A549 (cell line): ENCODE data around the gene EDNRA. TPM values are rescaled to one million over a fixed set of nuclear protein-coding genes. Genes with fewer than 3 reads are reported as not detected.

Experiments
- ATAC-seq, 2 experiments: fragments of 200-7000 bp in 1 of 2; fragments of >200 bp in 1 of 2; cut with Nextera tagmentation in 1 of 2; cut with Tn5 transposase in 1 of 2; 3 replicates each; pipeline versions ENCODE4 v1.8.0 to v1.9.1; 2018 to 2020; ENCODE audit warnings: mild to moderate bottlenecking in 1 of 2, moderate library complexity in 1 of 2
- CTCF ChIA-PET: fragments of 300-600 bp; sonication (Branson Sonifier 250); formaldehyde crosslinking; extraction: SDS; loops from one replicate; lab custom pipeline; 2021; ENCODE audit warnings: antibody characterized with exemption, inconsistent platforms; lab: Yijun Ruan, JAX
- POLR2A ChIA-PET: fragments of 350-600 bp; formaldehyde crosslinking; extraction: SDS; loops from one replicate; lab custom pipeline; 2021; ENCODE audit warnings: antibody characterized with exemption, inconsistent platforms; lab: Yijun Ruan, JAX
- DNase-seq, 2 experiments: peaks; one replicate each; pipeline versions ENCODE4 v3.0.0 to v3.0.0-alpha.2; 2011 to 2016; ENCODE audit warnings: low read depth in 1 of 2, low spot score in 1 of 2
- FAIRE-seq: peaks from 2 replicates; lab custom pipeline; 2011; peaks lifted over from hg19 to GRCh38; lab: Jason Lieb, UNC
- H3K27ac ChIP-seq, 2 experiments: fragments of >200 bp; sonication (Bioruptor Twin); formaldehyde crosslinking; 3 replicates each; pipeline ENCODE4 v1.5.1; 2016 to 2017
- H3K4me1 ChIP-seq: fragments of >200 bp; sonication (Bioruptor Twin); formaldehyde crosslinking; 3 replicates; pipeline ENCODE4 v1.6.1; 2016
- H3K4me2 ChIP-seq: fragments of >200 bp; sonication (Bioruptor Twin); formaldehyde crosslinking; 3 replicates; pipeline ENCODE4 v1.6.1; 2016
- H3K4me3 ChIP-seq: fragments of >200 bp; sonication (Bioruptor Twin); formaldehyde crosslinking; 3 replicates; pipeline ENCODE4 v1.5.1; 2016
- H3K9me3 ChIP-seq: fragments of >200 bp; sonication (Bioruptor Twin); formaldehyde crosslinking; 3 replicates; pipeline ENCODE4 v1.6.1; 2016
- BHLHE40 ChIP-seq: IDR thresholded peaks from 2 replicates; pipeline ENCODE4 v1.6.1; 2012; ENCODE audit warnings: low read depth, low read length, inconsistent platforms
- CBX2 ChIP-seq: fragments of 200-600 bp; sonication (generic); IDR thresholded peaks from 2 replicates; pipeline ENCODE4 v1.6.1; 2016; ENCODE audit warnings: low read depth, mild to moderate bottlenecking, borderline replicate concordance
- CHD2 ChIP-seq: fragments of 150-350 bp; IDR thresholded peaks from 2 replicates; pipeline ENCODE4 v1.6.1; 2014; ENCODE audit warnings: low read length; ENCODE audit not compliant: partially characterized antibody
- CHD4 ChIP-seq: fragments of 200-600 bp; sonication (generic); IDR thresholded peaks from 2 replicates; pipeline ENCODE4 v1.6.1; 2016; ENCODE audit warnings: antibody characterized with exemption, mild to moderate bottlenecking, borderline replicate concordance
- EHF ChIP-seq: fragments of 250-450 bp; sonication (Bioruptor Pico); IDR thresholded peaks from 2 replicates; pipeline ENCODE4 v1.5.0; 2020; ENCODE audit warnings: mild to moderate bottlenecking
- EHMT2 ChIP-seq: fragments of 200-600 bp; sonication (generic); IDR thresholded peaks from 2 replicates; pipeline ENCODE4 v1.6.1; 2016; ENCODE audit warnings: antibody characterized with exemption, low read depth, mild to moderate bottlenecking, moderate library complexity
- EP300 ChIP-seq, 2 experiments: fragments of >200 bp; sonication (Bioruptor Twin); formaldehyde crosslinking; IDR thresholded peaks; 2 replicates in 1 of 2; 3 replicates in 1 of 2; pipeline ENCODE4 v1.6.1; 2016 to 2017
- ESRRA ChIP-seq: fragments of 150-350 bp; IDR thresholded peaks from 2 replicates; pipeline ENCODE4 v1.6.1; 2014; ENCODE audit warnings: mild to moderate bottlenecking, low read length, borderline replicate concordance
- FOSB ChIP-seq: fragments of 250-450 bp; sonication (Bioruptor Pico); IDR thresholded peaks from 2 replicates; pipeline ENCODE4 v1.5.0; 2020; ENCODE audit warnings: mild to moderate bottlenecking, moderate library complexity
- FOSL2 ChIP-seq, 2 experiments: fragments of 450-650 bp in 1 of 2; fragments of >200 bp in 1 of 2; sonication (Bioruptor Twin) in 1 of 2; formaldehyde crosslinking; IDR thresholded peaks; 2 replicates each; pipeline versions ENCODE4 v1.5.0 to v1.6.1; 2016 to 2020; ENCODE audit warnings: mild to moderate bottlenecking in 1 of 2, moderate library complexity in 1 of 2
- GATA3 ChIP-seq: IDR thresholded peaks from 2 replicates; pipeline ENCODE4 v1.6.1; 2012; ENCODE audit warnings: borderline replicate concordance
- HOXB13 ChIP-seq: fragments of 250-450 bp; sonication (Bioruptor Pico); IDR thresholded peaks from 2 replicates; pipeline ENCODE4 v1.5.0; 2020; ENCODE audit warnings: low read depth, mild to moderate bottlenecking, moderate library complexity
- HOXB5 ChIP-seq: fragments of 250-450 bp; sonication (Bioruptor Pico); IDR thresholded peaks from 2 replicates; pipeline ENCODE4 v1.5.0; 2020; ENCODE audit warnings: mild to moderate bottlenecking, moderate library complexity
- KDM5A ChIP-seq: fragments of 200-600 bp; sonication (generic); IDR thresholded peaks from 2 replicates; pipeline ENCODE4 v1.6.1; 2016; ENCODE audit warnings: antibody characterized with exemption, mild to moderate bottlenecking
- MAZ ChIP-seq: fragments of 150-350 bp; IDR thresholded peaks from 2 replicates; pipeline ENCODE4 v1.6.1; 2014; ENCODE audit warnings: antibody characterized with exemption, low read depth, low read length, borderline replicate concordance
- NFE2L2 ChIP-seq: fragments of 150-350 bp; conservative IDR thresholded peaks from 2 replicates; pipeline ENCODE4 v1.6.1; 2014; ENCODE audit warnings: low read length
- NPAS2 ChIP-seq: fragments of 250-450 bp; sonication (Bioruptor Pico); IDR thresholded peaks from 2 replicates; pipeline ENCODE4 v1.8.0; 2022; ENCODE audit warnings: mild to moderate bottlenecking, moderate library complexity, borderline replicate concordance
- POLR2AphosphoS2 ChIP-seq: conservative IDR thresholded peaks from 2 replicates; pipeline ENCODE4 v1.6.1; 2012; ENCODE audit warnings: low read length, improper control_type of control experiment, inconsistent platforms
- RAD21 ChIP-seq, 2 experiments: fragments of >200 bp in 1 of 2; sonication (Bioruptor Twin) in 1 of 2; formaldehyde crosslinking in 1 of 2; IDR thresholded peaks in 1 of 2; conservative IDR thresholded peaks in 1 of 2; 2 replicates in 1 of 2; 3 replicates in 1 of 2; pipeline ENCODE4 v1.6.1; 2012 to 2018; ENCODE audit warnings: inconsistent platforms in 1 of 2
- RCOR1 ChIP-seq: fragments of 150-350 bp; IDR thresholded peaks from 2 replicates; pipeline ENCODE4 v1.6.1; 2014; ENCODE audit warnings: antibody characterized with exemption, low read length, low read depth
- TFCP2L1 ChIP-seq: fragments of 250-450 bp; sonication (Bioruptor Pico); IDR thresholded peaks from 2 replicates; pipeline ENCODE4 v1.5.0; 2021; ENCODE audit warnings: mild to moderate bottlenecking
- USF2 ChIP-seq: fragments of 450-650 bp; IDR thresholded peaks from 2 replicates; pipeline ENCODE4 v1.6.1; 2014; ENCODE audit warnings: antibody characterized with exemption
- ZC3H11A ChIP-seq: fragments of 450-650 bp; IDR thresholded peaks from 2 replicates; pipeline ENCODE4 v1.6.1; 2014; ENCODE audit warnings: antibody characterized with exemption, mild to moderate bottlenecking
- ZNF302 ChIP-seq: fragments of 250-450 bp; sonication (Bioruptor Pico); IDR thresholded peaks from 2 replicates; pipeline ENCODE4 v1.9.0; 2021; ENCODE audit warnings: inconsistent platforms, mild to moderate bottlenecking, moderate library complexity
- WGBS: methylation state at CpG from one replicate; pipeline ENCODE4 v1.1.6; 2017; ENCODE audit errors: missing lambda C conversion rate; 5-methylcytosine and 5-hydroxymethylcytosine counted together
- polyA plus RNA-seq, 4 experiments: library from polyadenylated mRNA; depleted of rRNA in 3 of 4; stranded (reverse); fragments of >200 nt; fragmentation: RNase III in 1 of 4; extraction: RNeasy Plus Mini Kit Qiagen cat#74134 plus additional on column Dnase treatment in 1 of 4; gene quantifications; 2 replicates in 3 of 4; 3 replicates in 1 of 4; pipeline ENCODE4 v1.2.3, GENCODE V29; 2011 to 2017
- TF ChIP-seq, protein P1 (sequence below): fragments of 250-450 bp; sonication (Bioruptor Pico); IDR thresholded peaks from 2 replicates; pipeline ENCODE4 v1.5.0; 2021; ENCODE audit warnings: mild to moderate bottlenecking, moderate library complexity, borderline replicate concordance

Gene EDNRA
- polyA plus RNA-seq, 2 of the 4 experiments (the other 2 are of a cell fraction): 0.09 to 0.40 TPM

- CTCF ChIA-PET: interaction anchor here (0.7 kb wide), 1 partner anchor 1293 kb away, joined by 5 read pairs; no protein-coding TSS in a partner anchor
- Histone ChIP-seq H3K4me1 (no peaks in the 10 kb centered on the region), H3K4me2 (no peak overlapping the region), H3K4me3 (no peak overlapping the region), H3K27ac (no peak overlapping the region)
- no peak for ATAC-seq
- WGBS: 42% methylated on average over 2 of the region's 2 CpGs
- POLR2A ChIA-PET: no interaction called here
- no peak for DNase-seq
- TF ChIP-seq, protein P1, sequence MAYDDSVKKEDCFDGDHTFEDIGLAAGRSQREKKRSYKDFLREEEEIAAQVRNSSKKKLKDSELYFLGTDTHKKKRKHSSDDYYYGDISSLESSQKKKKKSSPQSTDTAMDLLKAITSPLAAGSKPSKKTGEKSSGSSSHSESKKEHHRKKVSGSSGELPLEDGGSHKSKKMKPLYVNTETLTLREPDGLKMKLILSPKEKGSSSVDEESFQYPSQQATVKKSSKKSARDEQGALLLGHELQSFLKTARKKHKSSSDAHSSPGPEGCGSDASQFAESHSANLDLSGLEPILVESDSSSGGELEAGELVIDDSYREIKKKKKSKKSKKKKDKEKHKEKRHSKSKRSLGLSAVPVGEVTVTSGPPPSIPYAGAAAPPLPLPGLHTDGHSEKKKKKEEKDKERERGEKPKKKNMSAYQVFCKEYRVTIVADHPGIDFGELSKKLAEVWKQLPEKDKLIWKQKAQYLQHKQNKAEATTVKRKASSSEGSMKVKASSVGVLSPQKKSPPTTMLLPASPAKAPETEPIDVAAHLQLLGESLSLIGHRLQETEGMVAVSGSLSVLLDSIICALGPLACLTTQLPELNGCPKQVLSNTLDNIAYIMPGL (CRISPR knock-in tag): no peak
- TF ChIP-seq NFE2L2: no peak
- no peak for TF ChIP-seq FOSB
- no peak for TF ChIP-seq ZC3H11A
- TF ChIP-seq CHD4: no peak
- no peak for TF ChIP-seq TFCP2L1 (CRISPR knock-in tag)
- TF ChIP-seq EP300 (IDR thresholded peaks at IDR 0.05): no peak
- no peak for TF ChIP-seq NPAS2 (CRISPR knock-in tag)
- TF ChIP-seq RAD21 (conservative IDR thresholded peaks at IDR 0.05 in 1 of 2, IDR thresholded peaks at IDR 0.05 in 1 of 2): no peak
- TF ChIP-seq GATA3: no peak
- no peak for TF ChIP-seq HOXB5
- TF ChIP-seq ZNF302 (CRISPR knock-in tag): no peak
- no peak for TF ChIP-seq CBX2
- no peak for TF ChIP-seq FOSL2 (IDR thresholded peaks at IDR 0.05)
- TF ChIP-seq FOSL2 (CRISPR knock-in tag; IDR thresholded peaks at IDR 0.05): no peak
- no peak for TF ChIP-seq KDM5A
- TF ChIP-seq ESRRA: no peak
- no peak for TF ChIP-seq HOXB13 (CRISPR knock-in tag)
- no peak for TF ChIP-seq BHLHE40
- no peak for TF ChIP-seq RCOR1
- TF ChIP-seq CHD2: no peak
- TF ChIP-seq, all 56 proteins: peak for 0
- no peak for FAIRE-seq
- H3K9me3 ChIP-seq: no peaks in the 10 kb centered on the region
Observed at GRCh38 chr4:147447786-147448185, 33.1 kb upstream of the EDNRA start.

GRCh38 chr4:147453561-147454141 lies 27.2 kb upstream of the EDNRA start:
- POLR2A ChIA-PET: no interaction called here
- TF ChIP-seq EHF: no peak
- TF ChIP-seq EHMT2: no peak
- TF ChIP-seq KDM5A: no peak
- no peak for TF ChIP-seq RCOR1
- TF ChIP-seq MAZ: no peak
- TF ChIP-seq FOSL2 (IDR thresholded peaks at IDR 0.05): no peak
- TF ChIP-seq FOSL2 (CRISPR knock-in tag; IDR thresholded peaks at IDR 0.05): no peak
- no peak for TF ChIP-seq POLR2AphosphoS2
- no peak for TF ChIP-seq USF2
- no peak for TF ChIP-seq FOSB
- CTCF ChIA-PET: no interaction called here
- ATAC-seq: no peak
- Histone ChIP-seq H3K4me3 (no peak overlapping the region), H3K27ac (no peak overlapping the region), H3K4me1 (no peaks in the 10 kb centered on the region), H3K4me2 (no peak overlapping the region), H3K9me3 (no peaks in the 10 kb centered on the region)
- 4% methylated on average over 2 of the region's 2 CpGs for WGBS
- FAIRE-seq: no peak
- DNase-seq: peak in 1 of 2 experiments; percentile 2
